SH-SY5Y (cell line): Measurements from ENCODE around the gene RHOG.

Source experiments
- GATA2 ChIP-seq: IDR thresholded peaks from 2 replicates; pipeline ENCODE4 v1.6.1; 2011; ENCODE audit warnings: mild to moderate bottlenecking, low read depth, low read length
- GATA3 ChIP-seq: IDR thresholded peaks from 2 replicates; pipeline ENCODE4 v1.6.1; 2011; ENCODE audit warnings: low read depth, mild to moderate bottlenecking, low read length, moderate library complexity

- TF ChIP-seq GATA2 (peak; percentile 14; the same call in 1 of the 2 replicates), GATA3 (no peak)
Measured at GRCh38 chr11:3888876-3889275, 48.1 kb upstream of the RHOG start.
